Endothelial cell of umbilical vein (primary cell): Measurements from ENCODE around the gene TMEM108. TPM values are rescaled to one million over a fixed set of nuclear protein-coding genes. Genes with fewer than 3 reads are reported as not detected.

ENCODE experiments used
- BruUV-seq: library from RNA; stranded (reverse); fragments of 400-500 nt; replicated peaks from 2 replicates; lab custom pipeline; 2021; lab: Mats Ljungman, UMichigan
- CTCF ChIA-PET: fragments of 300-600, 350-600 bp; sonication (Branson Sonifier 250); formaldehyde crosslinking; loops from one replicate; lab custom pipeline; 2021; ENCODE audit warnings: antibody characterized with exemption, inconsistent platforms; lab: Charles Lee
- POLR2A ChIA-PET: fragments of 300-600, 350-600 bp; sonication (Branson Sonifier 250); formaldehyde crosslinking; loops from one replicate; lab custom pipeline; 2021; ENCODE audit warnings: antibody characterized with exemption, inconsistent platforms; lab: Charles Lee
- DNase-seq: peaks from one replicate; pipeline ENCODE4 v3.0.0-alpha.2; 2011; ENCODE audit warnings: low read depth, low spot score
- FAIRE-seq: peaks from 2 replicates; lab custom pipeline; 2011; peaks lifted over from hg19 to GRCh38; lab: Jason Lieb, UNC
- H2AFZ ChIP-seq: 2 replicates; pipeline ENCODE4 v1.6.0; 2012; ENCODE audit warnings: low read depth, low read length, control low read depth, inconsistent platforms
- H3K27ac ChIP-seq: 2 replicates; pipeline ENCODE4 v1.5.1; 2011; ENCODE audit warnings: low read depth, mild to moderate bottlenecking, control low read depth, low read length, moderate library complexity; ENCODE audit not compliant: insufficient read depth
- H3K27me3 ChIP-seq, 2 experiments: 2 replicates each; pipeline versions ENCODE4 v1.6.0 to v1.6.1; 2011; ENCODE audit warnings: low read length in 2 of 2, mixed read lengths in 1 of 2; ENCODE audit not compliant: control insufficient read depth in 2 of 2, insufficient read depth in 2 of 2
- H3K36me3 ChIP-seq, 2 experiments: 2 replicates in 1 of 2; 3 replicates in 1 of 2; pipeline ENCODE4 v1.5.1; 2011; ENCODE audit warnings: low read length in 2 of 2, mild to moderate bottlenecking in 1 of 2, moderate library complexity in 1 of 2; ENCODE audit not compliant: control insufficient read depth in 2 of 2, insufficient read depth in 2 of 2; ENCODE audit errors: extremely low read depth in 1 of 2
- H3K4me1 ChIP-seq: 3 replicates; pipeline ENCODE4 v1.5.1; 2011; ENCODE audit warnings: mild to moderate bottlenecking, low read length; ENCODE audit not compliant: control insufficient read depth, insufficient read depth; ENCODE audit errors: extremely low read depth
- H3K4me2 ChIP-seq: 2 replicates; pipeline ENCODE4 v1.6.1; 2011; ENCODE audit warnings: low read length, control low read depth, mixed read lengths; ENCODE audit not compliant: insufficient read depth
- H3K4me3 ChIP-seq, 3 experiments: fragments of 200-600 bp in 1 of 3; sonication (generic), shearing (Covaris generic) in 1 of 3; replicated peaks in 1 of 3; 2 replicates each; pipeline ENCODE4 v1.5.1; 2011 to 2016; ENCODE audit warnings: control low read depth in 3 of 3, low read length in 3 of 3, mild to moderate bottlenecking in 2 of 3, inconsistent platforms in 1 of 3, low read depth in 1 of 3, moderate library complexity in 1 of 3; ENCODE audit not compliant: insufficient read depth in 1 of 3
- H3K79me2 ChIP-seq: 2 replicates; pipeline ENCODE4 v1.6.0; 2012; ENCODE audit warnings: low read length, inconsistent platforms; ENCODE audit not compliant: control insufficient read depth, insufficient read depth
- H3K9ac ChIP-seq: replicated peaks from 2 replicates; pipeline ENCODE3; 2011; ENCODE audit warnings: low read length, control low read depth; ENCODE audit not compliant: insufficient read depth; ENCODE audit errors: extremely low read depth
- H3K9me1 ChIP-seq: replicated peaks from 3 replicates; pipeline ENCODE4 v1.6.0; 2011; ENCODE audit warnings: mild to moderate bottlenecking, low read length; ENCODE audit not compliant: control insufficient read depth, insufficient read depth; ENCODE audit errors: extremely low read depth
- H3K9me3 ChIP-seq: replicated peaks from 2 replicates; pipeline ENCODE4 v1.5.1; 2012; ENCODE audit warnings: low read length, inconsistent platforms; ENCODE audit not compliant: control insufficient read depth, insufficient read depth
- H4K20me1 ChIP-seq: replicated peaks from 2 replicates; pipeline ENCODE3; 2011; ENCODE audit warnings: mild to moderate bottlenecking, low read length; ENCODE audit not compliant: control insufficient read depth, insufficient read depth; ENCODE audit errors: extremely low read depth
- CTCF ChIP-seq, 2 donors: IDR thresholded peaks; 1 replicate in 1 of 2; 2 replicates in 1 of 2; pipeline ENCODE4 v1.5.1; 2011; ENCODE audit warnings: low read length in 2 of 2, mild to moderate bottlenecking in 2 of 2, moderate library complexity in 2 of 2, control low read depth in 1 of 2, inconsistent platforms in 1 of 2, low read depth in 1 of 2; ENCODE audit not compliant: insufficient read depth in 1 of 2; ENCODE audit errors: extremely low read depth in 1 of 2
- EZH2 ChIP-seq: IDR thresholded peaks from 2 replicates; pipeline ENCODE4 v1.6.1; 2012; ENCODE audit warnings: borderline replicate concordance, low read depth, mild to moderate bottlenecking, moderate library complexity, low read length, inconsistent platforms; ENCODE audit not compliant: severe bottlenecking
- FOS ChIP-seq: IDR thresholded peaks from 2 replicates; pipeline ENCODE4 v1.6.1; 2011; ENCODE audit warnings: mild to moderate bottlenecking, low read length, moderate library complexity, borderline replicate concordance; ENCODE audit not compliant: insufficient read depth
- GATA2 ChIP-seq: IDR thresholded peaks from 2 replicates; pipeline ENCODE4 v1.7.0; 2011; ENCODE audit warnings: low read depth, mild to moderate bottlenecking, moderate library complexity, mixed read lengths, low read length; ENCODE audit not compliant: insufficient read length, insufficient read depth
- JUN ChIP-seq: IDR thresholded peaks from 2 replicates; pipeline ENCODE4 v1.6.1; 2011; ENCODE audit warnings: borderline replicate concordance, low read depth; ENCODE audit not compliant: insufficient read length, insufficient read depth
- MAX ChIP-seq: IDR thresholded peaks from 2 replicates; pipeline ENCODE4 v1.6.1; 2011; ENCODE audit not compliant: insufficient read depth, insufficient read length
- MYC ChIP-seq: IDR thresholded peaks from one replicate; pipeline ENCODE4 v1.6.1; 2011; ENCODE audit warnings: mild to moderate bottlenecking, low read depth, low read length
- POLR2A ChIP-seq: IDR thresholded peaks from 2 replicates; pipeline ENCODE4 v1.6.1; 2012; ENCODE audit warnings: low read depth, mild to moderate bottlenecking, control low read depth, low read length
- POLR2AphosphoS5 ChIP-seq: IDR thresholded peaks from 2 replicates; pipeline ENCODE4 v1.6.1; 2012; ENCODE audit warnings: low read depth, mild to moderate bottlenecking, control low read depth, low read length, moderate library complexity; ENCODE audit not compliant: insufficient read depth
- dilution Hi-C: fragments of 300-500 bp; cut with MboI; formaldehyde crosslinking; loops from one replicate; pipeline ENCODE4 v1.15.0; 2019; ENCODE audit warnings: low sequenced_read_pairs; ENCODE audit not compliant: extremely low pct_ligation_motif_present
- intact Hi-C: fragments of 100-400 bp; cut with micrococcal nuclease; formaldehyde crosslinking; loops from one replicate; pipeline ENCODE4 v1.10.0; 2022
- polyA plus RNA-seq, 4 experiments: library from polyadenylated mRNA; depleted of rRNA in 3 of 4; stranded (reverse) in 3 of 4; unstranded in 1 of 4; fragments of >200 nt; gene quantifications; 2 replicates each; pipeline versions ENCODE4 v1.2.1 to v1.2.3, GENCODE V29; 2011 to 2012; ENCODE audit warnings: missing spikeins in 1 of 4
- total RNA-seq: library from RNA; stranded (reverse); gene quantifications from 2 replicates; pipeline ENCODE4 v1.2.3, GENCODE V29; 2021

Gene TMEM108
- total and polyA plus RNA-seq, 2 donors (not counting 3 experiments of a cell fraction or from before 2014, with no cell fraction given), result 0.40 to 1.1 TPM

- Histone ChIP-seq H2AFZ (no peak overlapping the region), H3K27me3 (no peaks in the 10 kb centered on the region), H3K9ac (no peak overlapping the region), H3K9me1 (no peaks in the 10 kb centered on the region), H3K4me3 (no peak overlapping the region), H3K79me2 (no peaks in the 10 kb centered on the region), H4K20me1 (no peaks in the 10 kb centered on the region), H3K4me2 (no peak overlapping the region), H3K4me1 (no peaks in the 10 kb centered on the region), H3K27ac (no peak overlapping the region), H3K36me3 (no peaks in the 10 kb centered on the region), H3K9me3 (no peaks in the 10 kb centered on the region)
- intact Hi-C loops, result no loop called here
- dilution Hi-C loops, result no loop called here
- DNase-seq, result no peak
- CTCF ChIA-PET, result no interaction called here
- no peak for TF ChIP-seq CTCF (IDR thresholded peaks at IDR 0.05; ENCODE audit: extremely low read depth in 1 of 2, insufficient read depth in 1 of 2, low read depth in 1 of 2, low read length in 2 of 2)
- no peak for TF ChIP-seq MAX
- TF ChIP-seq JUN, result no peak
- no peak for TF ChIP-seq FOS
- TF ChIP-seq POLR2A, result no peak
- no peak for TF ChIP-seq EZH2
- TF ChIP-seq GATA2, result no peak
- no peak for TF ChIP-seq POLR2AphosphoS5
- no peak for TF ChIP-seq MYC
- no peak for FAIRE-seq
- no TSS peak for BruUV-seq
- POLR2A ChIA-PET, result no interaction called here
Observed at GRCh38 chr3:133192967-133193366, 154.8 kb downstream of the TMEM108 start.
